GM12801 (cell line): ENCODE measurements around the gene TBC1D14.

Experiments
- TF ChIP-seq, protein P1 (sequence below): IDR thresholded peaks from one replicate; pipeline ENCODE4 v1.5.1; 2011; ENCODE audit warnings: control low read depth; ENCODE audit not compliant: insufficient read length; ENCODE audit errors: extremely low read depth

Gene TBC1D14

DNA sequence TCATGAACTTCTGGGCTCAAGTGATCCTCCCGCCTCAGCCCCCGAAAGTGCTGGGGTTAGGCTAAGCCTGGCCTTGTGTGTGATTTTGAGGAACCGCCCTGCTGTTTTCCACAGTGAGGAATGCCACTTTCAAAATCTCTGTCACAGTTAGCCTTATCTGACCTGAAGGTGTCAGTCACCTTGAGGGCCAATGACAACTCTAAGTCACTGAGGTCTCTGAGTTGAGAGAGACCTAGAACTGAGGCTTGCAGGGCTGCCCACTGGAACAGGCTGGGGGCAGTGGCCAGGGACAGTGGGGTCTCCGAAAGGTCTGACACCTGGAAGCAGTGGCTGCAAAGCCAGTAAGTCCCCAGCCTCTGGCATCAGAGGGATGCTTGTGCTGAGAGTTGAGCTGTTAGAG is 139.7 kb downstream of the TBC1D14 start:
- TF ChIP-seq, protein P1, sequence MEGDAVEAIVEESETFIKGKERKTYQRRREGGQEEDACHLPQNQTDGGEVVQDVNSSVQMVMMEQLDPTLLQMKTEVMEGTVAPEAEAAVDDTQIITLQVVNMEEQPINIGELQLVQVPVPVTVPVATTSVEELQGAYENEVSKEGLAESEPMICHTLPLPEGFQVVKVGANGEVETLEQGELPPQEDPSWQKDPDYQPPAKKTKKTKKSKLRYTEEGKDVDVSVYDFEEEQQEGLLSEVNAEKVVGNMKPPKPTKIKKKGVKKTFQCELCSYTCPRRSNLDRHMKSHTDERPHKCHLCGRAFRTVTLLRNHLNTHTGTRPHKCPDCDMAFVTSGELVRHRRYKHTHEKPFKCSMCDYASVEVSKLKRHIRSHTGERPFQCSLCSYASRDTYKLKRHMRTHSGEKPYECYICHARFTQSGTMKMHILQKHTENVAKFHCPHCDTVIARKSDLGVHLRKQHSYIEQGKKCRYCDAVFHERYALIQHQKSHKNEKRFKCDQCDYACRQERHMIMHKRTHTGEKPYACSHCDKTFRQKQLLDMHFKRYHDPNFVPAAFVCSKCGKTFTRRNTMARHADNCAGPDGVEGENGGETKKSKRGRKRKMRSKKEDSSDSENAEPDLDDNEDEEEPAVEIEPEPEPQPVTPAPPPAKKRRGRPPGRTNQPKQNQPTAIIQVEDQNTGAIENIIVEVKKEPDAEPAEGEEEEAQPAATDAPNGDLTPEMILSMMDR, result no peak

DNA sequence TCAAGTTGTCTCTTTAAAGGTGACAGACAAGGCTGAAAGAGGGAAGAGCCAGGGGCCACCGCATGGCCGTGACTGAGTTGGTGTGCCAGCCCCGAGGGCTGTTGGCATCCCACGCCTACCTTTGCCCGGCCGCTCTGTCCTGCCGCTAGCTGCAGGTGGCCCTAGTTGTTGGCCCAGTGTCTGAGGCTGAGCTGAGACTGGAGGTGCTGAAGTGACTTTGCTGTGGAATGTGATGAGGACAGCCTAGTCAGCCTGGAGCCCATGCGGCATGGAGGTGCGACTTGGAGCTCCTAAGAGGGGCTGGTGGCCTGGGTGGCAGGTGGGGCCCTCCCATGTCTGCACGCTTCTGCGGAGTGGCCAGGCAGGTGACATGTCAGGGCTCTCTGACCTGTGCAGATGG is 140.1 kb downstream of the TBC1D14 start:
- TF ChIP-seq, protein P1, result no peak

DNA sequence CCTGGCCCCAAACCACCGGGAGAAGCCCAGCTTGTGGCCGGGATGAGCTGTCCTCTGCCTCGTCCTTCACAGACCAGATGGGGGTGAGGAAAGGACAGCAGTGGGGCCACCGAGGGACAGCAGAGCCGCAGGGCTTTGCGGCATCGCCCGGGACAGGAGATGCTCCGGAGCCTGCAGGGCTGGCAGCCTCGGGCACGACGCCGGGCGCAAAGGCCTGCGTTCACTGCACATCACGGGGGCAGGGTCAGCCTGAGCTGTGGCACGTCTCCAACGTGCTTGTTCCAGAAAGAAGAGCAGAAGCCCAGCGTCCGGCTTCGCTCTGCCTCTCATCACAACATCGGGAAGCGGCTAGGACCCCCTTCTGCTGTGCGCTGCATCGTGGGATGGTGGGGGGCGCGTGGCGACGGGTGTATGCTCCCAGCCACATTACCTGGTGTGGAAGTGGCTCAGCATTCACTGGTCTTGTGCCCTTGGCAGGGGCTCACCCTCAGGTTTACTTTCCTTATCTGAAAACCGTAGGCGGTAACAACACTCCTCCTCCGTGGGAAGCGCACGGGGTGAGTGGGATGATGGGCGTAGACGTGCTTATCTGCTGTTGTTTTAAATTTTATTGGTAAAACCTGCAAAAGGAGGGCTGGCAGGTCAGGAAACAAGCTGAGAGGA is 141.0 kb downstream of the TBC1D14 start:
- TF ChIP-seq, protein P1, result no peak

DNA sequence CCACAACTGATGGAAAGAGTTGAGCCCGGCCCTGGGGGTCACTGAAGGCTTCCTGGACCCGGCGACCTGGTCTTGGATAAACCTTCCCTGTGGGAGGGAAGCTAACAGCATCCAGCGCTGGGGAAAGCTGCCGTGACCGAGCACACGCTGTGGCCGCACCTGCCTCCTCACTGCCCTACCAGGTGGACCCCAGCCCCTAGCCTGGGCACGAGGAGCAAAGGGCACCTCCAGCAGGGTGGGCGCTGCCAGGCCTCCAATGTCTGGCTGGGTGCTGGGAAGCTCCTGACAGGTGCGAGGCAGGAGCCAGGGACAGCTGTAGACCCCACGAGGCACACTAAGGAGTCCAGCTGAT is 141.5 kb downstream of the TBC1D14 start:
- TF ChIP-seq, protein P1, result no peak

DNA sequence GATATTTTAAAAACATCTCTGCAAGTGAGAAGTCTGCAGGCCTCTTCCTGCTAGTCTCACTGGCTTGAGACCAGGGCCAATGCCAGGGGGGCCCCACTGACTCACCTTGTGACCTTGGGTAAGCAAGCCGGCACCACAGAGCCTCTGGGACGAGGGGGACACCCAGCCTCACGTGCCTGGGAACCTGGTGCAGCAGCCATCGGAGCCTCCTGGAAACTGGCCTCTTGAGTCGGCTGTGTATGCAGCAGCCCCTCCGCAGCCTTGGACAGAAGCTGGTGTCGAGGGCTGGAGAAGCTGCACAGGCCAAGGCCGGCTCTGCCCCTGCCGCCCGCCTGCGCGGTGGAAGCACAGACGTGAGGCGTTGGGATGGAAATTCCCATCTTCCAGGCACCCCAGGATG is 142.3 kb downstream of the TBC1D14 start:
- TF ChIP-seq, protein P1, result no peak

DNA sequence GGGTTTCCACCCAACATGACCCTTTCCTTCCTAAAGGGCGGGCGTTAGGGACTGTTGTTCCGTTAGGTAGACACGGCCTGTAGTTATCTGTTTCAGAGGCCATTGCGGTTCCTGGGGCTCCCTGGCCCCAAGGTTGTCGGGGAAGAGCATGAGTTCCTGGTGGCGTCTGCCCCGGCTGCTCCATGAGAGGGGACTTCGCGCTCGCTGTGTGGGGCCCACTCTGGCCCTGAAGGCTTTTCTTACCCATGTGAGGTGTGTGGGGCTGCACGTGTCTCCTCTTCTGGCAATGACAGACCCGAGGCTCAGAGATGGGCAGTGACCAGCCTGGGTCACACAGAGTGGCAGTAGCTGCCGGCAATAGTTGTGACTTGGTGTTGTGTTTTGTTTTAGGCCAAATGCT is 142.7 kb downstream of the TBC1D14 start:
- TF ChIP-seq, protein P1, result no peak

DNA sequence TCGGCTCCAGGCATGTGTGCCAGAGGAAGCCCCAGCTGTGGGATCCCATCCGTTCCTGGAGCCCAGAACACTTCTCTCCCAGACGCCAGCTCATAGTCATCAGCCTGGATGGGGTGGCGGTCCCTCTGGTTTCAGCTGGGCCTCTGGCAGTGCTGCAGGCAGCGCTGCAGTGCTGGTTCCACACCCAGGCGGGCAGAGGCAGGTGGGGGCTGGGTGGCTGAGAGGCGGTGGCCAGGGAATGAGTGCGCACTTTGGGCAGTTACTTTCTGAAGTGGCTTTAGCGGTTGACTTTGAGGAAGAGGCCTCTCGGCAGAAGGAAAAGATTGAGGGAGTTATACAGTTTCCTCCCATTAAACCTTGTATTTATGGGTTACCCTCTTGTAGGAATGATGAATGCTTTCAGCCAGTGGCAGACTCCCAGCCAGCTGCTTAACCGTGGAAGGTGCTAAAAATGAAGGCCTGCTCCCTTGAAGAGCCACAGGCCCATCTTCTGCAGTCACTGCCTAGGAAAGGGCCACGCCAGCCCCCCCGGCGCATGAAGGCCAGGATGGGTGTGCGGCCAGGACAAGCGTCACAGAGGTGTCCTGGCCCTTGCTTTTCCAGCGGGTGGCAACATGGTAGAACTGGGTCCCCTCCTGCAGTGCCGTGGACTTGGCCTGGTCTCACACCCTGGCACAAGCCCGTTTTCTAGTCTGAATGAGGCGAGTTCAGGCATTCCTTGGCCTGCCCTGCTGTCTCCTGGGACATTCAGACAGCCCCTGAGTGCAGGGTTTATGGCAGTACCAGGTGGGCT is 143.5 kb downstream of the TBC1D14 start:
- TF ChIP-seq, protein P1, result no peak
